ENCODE data around the gene ADSL.

The ADSL gene

DNA sequence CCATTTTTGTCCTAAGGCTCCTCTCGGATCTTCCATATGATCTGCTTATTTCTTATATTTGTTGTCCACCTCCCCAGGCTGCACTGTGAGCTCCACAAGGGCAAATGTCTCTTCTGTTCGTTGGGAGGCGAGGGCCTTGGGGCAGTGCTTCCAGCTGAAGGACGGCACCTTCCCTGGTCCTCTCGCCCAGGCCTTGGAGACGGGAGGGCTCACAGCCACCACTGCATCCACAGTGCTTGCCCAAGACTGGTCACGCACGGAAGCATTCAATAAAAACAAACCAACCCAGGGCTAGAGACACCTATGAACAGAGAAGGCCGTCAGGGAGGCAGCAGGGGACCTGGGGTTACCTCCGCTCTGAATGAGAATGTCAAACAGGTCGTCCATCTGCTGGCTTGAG is 70.3 kb downstream of the ADSL start:
- no peaks in the 10 kb centered on the region for H3K9me3 ChIP-seq (ENCODE audit: severe bottlenecking)
- no peaks in the 10 kb centered on the region for H3K27me3 ChIP-seq (ENCODE audit: insufficient read depth, poor library complexity, severe bottlenecking)
- ATAC-seq (ENCODE audit: low read depth) (no peak), DNase-seq (ENCODE audit: low spot score) (no peak)
- no peaks in the 10 kb centered on the region for H3K4me1 ChIP-seq (ENCODE audit: insufficient read depth, poor library complexity, severe bottlenecking)
- H3K36me3 ChIP-seq (ENCODE audit: low read depth) = peaks cover 60% of the 10 kb centered on the region
- TF ChIP-seq, protein P1, sequence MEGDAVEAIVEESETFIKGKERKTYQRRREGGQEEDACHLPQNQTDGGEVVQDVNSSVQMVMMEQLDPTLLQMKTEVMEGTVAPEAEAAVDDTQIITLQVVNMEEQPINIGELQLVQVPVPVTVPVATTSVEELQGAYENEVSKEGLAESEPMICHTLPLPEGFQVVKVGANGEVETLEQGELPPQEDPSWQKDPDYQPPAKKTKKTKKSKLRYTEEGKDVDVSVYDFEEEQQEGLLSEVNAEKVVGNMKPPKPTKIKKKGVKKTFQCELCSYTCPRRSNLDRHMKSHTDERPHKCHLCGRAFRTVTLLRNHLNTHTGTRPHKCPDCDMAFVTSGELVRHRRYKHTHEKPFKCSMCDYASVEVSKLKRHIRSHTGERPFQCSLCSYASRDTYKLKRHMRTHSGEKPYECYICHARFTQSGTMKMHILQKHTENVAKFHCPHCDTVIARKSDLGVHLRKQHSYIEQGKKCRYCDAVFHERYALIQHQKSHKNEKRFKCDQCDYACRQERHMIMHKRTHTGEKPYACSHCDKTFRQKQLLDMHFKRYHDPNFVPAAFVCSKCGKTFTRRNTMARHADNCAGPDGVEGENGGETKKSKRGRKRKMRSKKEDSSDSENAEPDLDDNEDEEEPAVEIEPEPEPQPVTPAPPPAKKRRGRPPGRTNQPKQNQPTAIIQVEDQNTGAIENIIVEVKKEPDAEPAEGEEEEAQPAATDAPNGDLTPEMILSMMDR (IDR thresholded peaks at IDR 0.05; ENCODE audit: poor library complexity, severe bottlenecking) = no peak
- no peak overlapping the region for H3K4me3 ChIP-seq (ENCODE audit: severe bottlenecking)
- no peak overlapping the region for H3K27ac ChIP-seq (ENCODE audit: poor library complexity, severe bottlenecking)

DNA sequence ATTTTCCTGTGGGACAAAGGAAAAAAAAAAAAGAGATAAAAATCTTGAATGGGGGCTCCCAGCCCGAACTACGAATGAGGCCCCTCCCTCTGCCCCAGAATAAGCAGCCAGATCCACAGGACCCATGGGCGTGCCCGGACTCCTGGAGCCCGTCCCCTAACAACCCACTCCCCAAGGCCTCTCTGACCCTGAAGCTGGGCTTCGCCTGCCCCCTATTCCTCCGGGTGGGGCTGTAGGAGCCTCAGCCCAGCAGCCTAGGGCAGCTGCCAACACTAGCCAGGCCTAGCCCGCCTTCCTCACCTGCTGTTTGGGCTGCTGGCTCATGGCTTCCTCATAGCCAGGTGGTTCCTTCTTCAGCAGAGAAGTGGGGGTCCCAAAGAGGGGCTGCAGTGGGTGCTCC is 70.7 kb downstream of the ADSL start:
- Histone ChIP-seq H3K36me3 (ENCODE audit: low read depth) (peaks cover 57% of the 10 kb centered on the region), H3K4me3 (ENCODE audit: severe bottlenecking) (no peak overlapping the region), H3K27me3 (ENCODE audit: insufficient read depth, poor library complexity, severe bottlenecking) (no peaks in the 10 kb centered on the region), H3K9me3 (ENCODE audit: severe bottlenecking) (no peaks in the 10 kb centered on the region), H3K27ac (ENCODE audit: poor library complexity, severe bottlenecking) (no peak overlapping the region), H3K4me1 (ENCODE audit: insufficient read depth, poor library complexity, severe bottlenecking) (no peaks in the 10 kb centered on the region)
- TF ChIP-seq, protein P1 (IDR thresholded peaks at IDR 0.05; ENCODE audit: poor library complexity, severe bottlenecking) = no peak
- ATAC-seq (ENCODE audit: low read depth) = no peak
- no peak for DNase-seq (ENCODE audit: low spot score)

DNA sequence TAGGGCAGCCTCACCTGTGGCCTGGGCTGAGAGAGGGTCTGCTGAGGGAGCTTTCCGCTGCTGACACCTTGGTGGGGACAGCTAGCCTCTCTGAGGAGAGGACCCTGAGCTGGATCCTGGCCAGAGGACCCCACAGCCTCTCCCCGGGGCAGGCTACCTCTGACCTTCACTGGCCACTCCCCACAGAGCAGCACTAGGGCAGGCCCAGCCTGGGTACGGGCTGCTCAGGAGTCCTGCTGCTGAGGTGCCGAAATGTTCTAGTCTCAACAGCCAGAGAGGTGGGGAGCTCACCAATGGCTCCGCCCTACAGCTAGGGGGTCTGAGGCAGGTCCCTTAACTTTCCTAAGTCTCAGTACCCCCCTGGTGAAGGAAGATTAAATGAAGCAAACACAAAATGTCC is 71.6 kb downstream of the ADSL start:
- TF ChIP-seq, protein P1 (IDR thresholded peaks at IDR 0.05; ENCODE audit: poor library complexity, severe bottlenecking) = no peak
- DNase-seq (ENCODE audit: low spot score) (no peak), ATAC-seq (ENCODE audit: low read depth) (no peak)
- Histone ChIP-seq H3K9me3 (ENCODE audit: severe bottlenecking) (no peaks in the 10 kb centered on the region), H3K4me1 (ENCODE audit: insufficient read depth, poor library complexity, severe bottlenecking) (no peaks in the 10 kb centered on the region), H3K4me3 (ENCODE audit: severe bottlenecking) (no peak overlapping the region), H3K27ac (ENCODE audit: poor library complexity, severe bottlenecking) (no peak overlapping the region), H3K27me3 (ENCODE audit: insufficient read depth, poor library complexity, severe bottlenecking) (no peaks in the 10 kb centered on the region), H3K36me3 (ENCODE audit: low read depth) (peaks cover 51% of the 10 kb centered on the region)

DNA sequence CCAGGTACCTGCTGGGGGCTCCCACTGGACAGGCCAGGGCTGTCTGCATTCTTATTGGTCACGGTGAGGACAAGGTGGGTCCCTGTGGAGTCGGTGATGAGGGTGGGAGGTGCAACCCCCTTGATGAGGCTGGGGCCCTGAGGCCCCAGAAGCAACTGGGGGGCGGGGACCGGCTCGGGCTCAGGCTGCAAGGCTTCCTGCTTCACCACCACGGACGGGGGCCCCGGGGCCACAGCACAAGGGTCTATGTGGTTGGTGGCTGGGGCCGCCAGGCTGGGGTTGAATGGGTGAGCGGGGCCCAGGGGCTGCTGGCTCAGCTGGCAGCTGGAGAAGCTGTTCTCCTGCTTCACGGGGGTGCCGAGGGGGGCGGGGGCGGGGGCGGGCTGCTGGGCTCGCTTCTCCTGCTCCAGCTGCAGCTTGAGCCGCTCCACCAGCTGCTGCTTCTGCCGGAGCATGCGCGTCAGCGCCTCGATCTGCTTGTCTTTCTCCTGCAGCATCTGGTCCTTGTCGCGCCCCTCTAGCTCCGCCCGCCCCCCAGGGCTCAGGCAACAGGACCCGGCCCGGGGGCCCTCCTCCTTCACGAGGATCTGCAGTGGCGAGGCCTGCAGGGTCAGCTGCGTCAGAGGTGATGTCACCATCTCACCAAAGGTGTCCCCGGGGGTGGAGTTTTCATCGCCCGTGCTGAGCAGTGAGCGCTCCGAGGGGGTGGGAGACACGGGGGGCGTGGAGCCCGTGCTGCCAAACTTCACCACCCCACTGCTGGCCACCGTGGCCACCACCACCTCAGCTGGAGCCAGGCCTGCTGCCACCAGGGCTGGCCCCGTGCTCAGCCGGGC is 72.3 kb downstream of the ADSL start:
- no peak overlapping the region for H3K4me3 ChIP-seq (ENCODE audit: severe bottlenecking)
- H3K9me3 ChIP-seq (ENCODE audit: severe bottlenecking) = no peaks in the 10 kb centered on the region
- TF ChIP-seq, protein P1 (IDR thresholded peaks at IDR 0.05; ENCODE audit: poor library complexity, severe bottlenecking) = no peak
- no peaks in the 10 kb centered on the region for H3K27me3 ChIP-seq (ENCODE audit: insufficient read depth, poor library complexity, severe bottlenecking)
- ATAC-seq (ENCODE audit: low read depth) (no peak), DNase-seq (ENCODE audit: low spot score) (no peak)
- H3K4me1 ChIP-seq (ENCODE audit: insufficient read depth, poor library complexity, severe bottlenecking) = no peaks in the 10 kb centered on the region
- H3K27ac ChIP-seq (ENCODE audit: poor library complexity, severe bottlenecking) = no peak overlapping the region
- peaks cover 56% of the 10 kb centered on the region for H3K36me3 ChIP-seq (ENCODE audit: low read depth)

DNA sequence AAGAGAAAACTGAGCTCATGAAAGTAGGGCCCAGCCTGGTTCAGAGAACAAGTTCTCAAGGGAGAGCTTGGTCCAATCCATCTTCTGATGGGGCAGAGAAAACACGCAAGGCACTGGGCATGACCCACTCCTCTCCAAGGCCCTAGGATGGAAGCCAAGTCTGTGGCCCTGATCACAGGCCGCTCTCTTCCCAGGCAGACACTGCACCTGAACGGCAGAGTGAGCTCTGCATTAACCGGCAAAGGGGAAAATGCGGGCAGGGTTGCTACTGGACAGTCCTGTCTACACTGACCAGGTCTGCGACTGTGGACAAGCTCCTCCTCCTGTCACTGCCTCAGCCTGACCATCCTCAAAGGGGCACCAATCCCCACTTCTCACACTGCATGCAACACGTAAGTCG is 73.4 kb downstream of the ADSL start:
- no peaks in the 10 kb centered on the region for H3K27me3 ChIP-seq (ENCODE audit: insufficient read depth, poor library complexity, severe bottlenecking)
- DNase-seq (ENCODE audit: low spot score) (no peak), ATAC-seq (ENCODE audit: low read depth) (no peak)
- no peaks in the 10 kb centered on the region for H3K4me1 ChIP-seq (ENCODE audit: insufficient read depth, poor library complexity, severe bottlenecking)
- no peak overlapping the region for H3K4me3 ChIP-seq (ENCODE audit: severe bottlenecking)
- no peak overlapping the region for H3K27ac ChIP-seq (ENCODE audit: poor library complexity, severe bottlenecking)
- TF ChIP-seq, protein P1 (IDR thresholded peaks at IDR 0.05; ENCODE audit: poor library complexity, severe bottlenecking) = no peak
- no peaks in the 10 kb centered on the region for H3K9me3 ChIP-seq (ENCODE audit: severe bottlenecking)
- peaks cover 60% of the 10 kb centered on the region for H3K36me3 ChIP-seq (ENCODE audit: low read depth)
